Measurements from ENCODE around the gene MCFD2. TPM values are rescaled to one million over a fixed set of nuclear protein-coding genes. Genes with fewer than 3 reads are reported as not detected.
"Not testable (repeated sequence)": the region's sequence is repeated elsewhere in the genome, so short reads cannot be mapped to it uniquely, and the experiment has no call there.

MCFD2 gene
- total RNA-seq, 1 donor from 2014 or later = 161 TPM

- Histone ChIP-seq H3K36me3 (ENCODE audit: insufficient read depth, low read length) (no peaks in the 10 kb centered on the region), H3K4me2 (ENCODE audit: low read length) (no peak overlapping the region), H2AFZ (ENCODE audit: low read depth, low read length) (peak overlapping the region; percentile 20), H3K9ac (ENCODE audit: low read length) (peak overlapping the region; percentile 1), H3K27ac (ENCODE audit: low read depth, low read length) (peak overlapping the region; percentile 32), H3K27me3 (ENCODE audit: insufficient read depth, low read length) (no peaks in the 10 kb centered on the region), H3K9me3 (ENCODE audit: insufficient read depth, low read depth, low read length) (no peaks in the 10 kb centered on the region), H3K4me1 (ENCODE audit: insufficient read depth, low read length) (peaks cover 55% of the 10 kb centered on the region), H3K79me2 (ENCODE audit: insufficient read depth, low read length) (no peaks in the 10 kb centered on the region), H3K4me3 (ENCODE audit: insufficient read depth, low read depth, low read length) (no peak overlapping the region), H4K20me1 (ENCODE audit: insufficient read depth, low read length) (no peaks in the 10 kb centered on the region)
- peaks cover 30% of the 10 kb centered on the region for H3K4me1 Mint-ChIP-seq (ENCODE audit: low read depth, unreplicated experiment)
- H3K4me3 Mint-ChIP-seq (ENCODE audit: unreplicated experiment) = no peak overlapping the region
- peak; percentile 70 for TF ChIP-seq CTCF (IDR thresholded peaks at IDR 0.05; ENCODE audit: insufficient read depth, low read depth, low read length)
- TF ChIP-seq EZH2 (IDR thresholded peaks at IDR 0.05; ENCODE audit: insufficient read depth, low read length) = no peak
- H3K27ac Mint-ChIP-seq (ENCODE audit: unreplicated experiment) = no peak overlapping the region
- no peaks in the 10 kb centered on the region for H3K36me3 Mint-ChIP-seq (ENCODE audit: low read depth, unreplicated experiment)
- H3K27me3 Mint-ChIP-seq (ENCODE audit: low read depth, unreplicated experiment) = no peaks in the 10 kb centered on the region
- peak; percentile 82 for DNase-seq (ENCODE audit: low read depth)
- no peaks in the 10 kb centered on the region for H3K9me3 Mint-ChIP-seq (ENCODE audit: unreplicated experiment)
- FAIRE-seq = peak; percentile 13
Observed at GRCh38 chr2:46876741-46877384, 38.7 kb downstream of the MCFD2 start.

DNA sequence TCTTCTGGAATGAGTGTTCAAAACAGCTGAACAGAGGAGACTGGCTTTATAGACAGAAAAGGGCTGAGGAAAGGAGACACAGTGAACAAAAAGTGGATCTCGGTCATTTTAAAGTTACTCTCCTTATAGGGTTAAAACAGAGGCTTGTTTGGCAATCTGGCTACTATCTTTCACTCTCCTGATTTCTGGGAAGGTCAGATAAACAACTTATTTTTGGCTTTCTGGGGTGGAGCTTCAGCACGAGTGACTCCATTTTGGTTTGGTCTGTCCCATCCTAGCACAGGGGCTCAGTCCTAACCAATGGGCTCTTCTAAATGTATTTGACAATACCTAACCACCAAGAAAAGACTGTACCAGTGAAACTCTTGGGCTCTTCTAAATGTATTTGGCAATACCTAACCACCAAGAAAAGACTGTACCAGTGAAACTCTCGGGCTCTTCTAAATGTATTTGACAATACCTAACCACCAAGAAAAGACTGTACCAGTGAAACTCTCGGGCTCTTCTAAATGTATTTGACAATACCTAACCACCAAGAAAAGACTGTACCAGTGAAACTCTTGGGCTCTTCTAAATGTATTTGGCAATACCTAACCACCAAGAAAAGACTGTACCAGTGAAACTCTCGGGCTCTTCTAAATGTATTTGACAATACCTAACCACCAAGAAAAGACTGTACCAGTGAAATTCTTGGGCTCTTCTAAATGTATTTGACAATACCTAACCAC lies 39.5 kb downstream of the MCFD2 start:
- not testable (repeated sequence) for H4K20me1 ChIP-seq (ENCODE audit: insufficient read depth, low read length); H2AFZ ChIP-seq (ENCODE audit: low read depth, low read length); H3K9me3 Mint-ChIP-seq (ENCODE audit: unreplicated experiment); H3K79me2 ChIP-seq (ENCODE audit: insufficient read depth, low read length); H3K9ac ChIP-seq (ENCODE audit: low read length); H3K27me3 Mint-ChIP-seq (ENCODE audit: low read depth, unreplicated experiment); H3K36me3 Mint-ChIP-seq (ENCODE audit: low read depth, unreplicated experiment); H3K4me2 ChIP-seq (ENCODE audit: low read length); H3K4me3 Mint-ChIP-seq (ENCODE audit: unreplicated experiment); H3K27ac Mint-ChIP-seq (ENCODE audit: unreplicated experiment); H3K9me3 ChIP-seq (ENCODE audit: insufficient read depth, low read depth, low read length); H3K36me3 ChIP-seq (ENCODE audit: insufficient read depth, low read length); H3K27me3 ChIP-seq (ENCODE audit: insufficient read depth, low read length); H3K27ac ChIP-seq (ENCODE audit: low read depth, low read length); H3K4me3 ChIP-seq (ENCODE audit: insufficient read depth, low read depth, low read length); DNase-seq (ENCODE audit: low read depth); FAIRE-seq
- H3K4me1 ChIP-seq (ENCODE audit: insufficient read depth, low read length) = peaks cover 47% of the 10 kb centered on the region
- H3K4me1 Mint-ChIP-seq (ENCODE audit: low read depth, unreplicated experiment) = peaks cover 28% of the 10 kb centered on the region

- Histone ChIP-seq H3K36me3 (ENCODE audit: insufficient read depth, low read length) (no peaks in the 10 kb centered on the region), H3K9ac (ENCODE audit: low read length) (no peak overlapping the region), H4K20me1 (ENCODE audit: insufficient read depth, low read length) (no peaks in the 10 kb centered on the region), H3K9me3 (ENCODE audit: insufficient read depth, low read depth, low read length) (no peaks in the 10 kb centered on the region), H2AFZ (ENCODE audit: low read depth, low read length) (no peak overlapping the region), H3K27me3 (ENCODE audit: insufficient read depth, low read length) (no peaks in the 10 kb centered on the region), H3K4me1 (ENCODE audit: insufficient read depth, low read length) (peaks cover 40% of the 10 kb centered on the region), H3K27ac (ENCODE audit: low read depth, low read length) (no peak overlapping the region), H3K79me2 (ENCODE audit: insufficient read depth, low read length) (no peaks in the 10 kb centered on the region), H3K4me3 (ENCODE audit: insufficient read depth, low read depth, low read length) (no peak overlapping the region), H3K4me2 (ENCODE audit: low read length) (no peak overlapping the region)
- no peaks in the 10 kb centered on the region for H3K36me3 Mint-ChIP-seq (ENCODE audit: low read depth, unreplicated experiment)
- H3K9me3 Mint-ChIP-seq (ENCODE audit: unreplicated experiment) = no peaks in the 10 kb centered on the region
- H3K4me1 Mint-ChIP-seq (ENCODE audit: low read depth, unreplicated experiment) = peaks cover 33% of the 10 kb centered on the region
- DNase-seq (ENCODE audit: low read depth) (no peak), FAIRE-seq (no peak)
- no peak overlapping the region for H3K4me3 Mint-ChIP-seq (ENCODE audit: unreplicated experiment)
- TF ChIP-seq EZH2 (IDR thresholded peaks at IDR 0.05; ENCODE audit: insufficient read depth, low read length) = no peak
- TF ChIP-seq CTCF (IDR thresholded peaks at IDR 0.05; ENCODE audit: insufficient read depth, low read depth, low read length) = no peak
- no peaks in the 10 kb centered on the region for H3K27me3 Mint-ChIP-seq (ENCODE audit: low read depth, unreplicated experiment)
- no peak overlapping the region for H3K27ac Mint-ChIP-seq (ENCODE audit: unreplicated experiment)
Observed at GRCh38 chr2:46875226-46875899, 40.2 kb downstream of the MCFD2 start.

All from astrocyte (in vitro differentiated cells and primary cell).